GM19395 (cell line): ENCODE data around the gene AZIN2.
A peak's percentile ranks its signal among the peaks of the same experiment; 100 is the strongest.
"Not testable (repeated sequence)": the region's sequence is repeated elsewhere in the genome, so short reads cannot be mapped to it uniquely, and the experiment has no call there.

Source experiments
- ATAC-seq: cut with Tn5 transposase; IDR thresholded peaks from one replicate; pipeline ENCODE4 v1.9.1; 2021; ENCODE audit warnings: mild to moderate bottlenecking, moderate library complexity; ENCODE audit not compliant: unreplicated experiment

The AZIN2 gene

DNA sequence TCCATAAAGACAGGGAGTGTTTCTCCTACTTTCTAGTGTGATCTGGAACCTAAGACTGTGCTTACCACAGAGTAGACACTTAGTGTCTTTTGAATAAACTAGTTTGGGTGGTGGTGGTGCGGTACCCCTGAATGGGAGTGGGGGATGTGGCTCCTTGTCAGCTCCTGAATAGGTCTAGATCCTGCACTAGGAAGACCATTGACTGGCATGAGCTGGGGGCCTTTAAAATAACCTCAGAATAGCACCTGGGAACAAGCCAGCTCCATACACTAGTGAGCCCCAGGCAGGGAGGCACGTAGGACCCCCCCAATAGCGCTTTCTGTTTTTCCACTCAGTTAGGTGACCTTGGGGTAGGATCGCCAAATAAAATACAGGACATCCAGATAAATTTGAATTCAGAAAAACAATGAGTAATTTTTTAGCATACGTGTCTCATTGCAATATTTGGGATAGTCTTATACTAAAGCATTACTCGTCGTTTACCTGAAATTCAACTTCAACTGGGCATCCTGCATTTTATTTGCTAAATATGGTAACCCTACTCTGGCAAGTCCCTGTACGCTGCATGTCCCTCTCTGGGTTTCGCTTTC lies 45.6 kb downstream of the AZIN2 start:
- no peak for ATAC-seq

DNA sequence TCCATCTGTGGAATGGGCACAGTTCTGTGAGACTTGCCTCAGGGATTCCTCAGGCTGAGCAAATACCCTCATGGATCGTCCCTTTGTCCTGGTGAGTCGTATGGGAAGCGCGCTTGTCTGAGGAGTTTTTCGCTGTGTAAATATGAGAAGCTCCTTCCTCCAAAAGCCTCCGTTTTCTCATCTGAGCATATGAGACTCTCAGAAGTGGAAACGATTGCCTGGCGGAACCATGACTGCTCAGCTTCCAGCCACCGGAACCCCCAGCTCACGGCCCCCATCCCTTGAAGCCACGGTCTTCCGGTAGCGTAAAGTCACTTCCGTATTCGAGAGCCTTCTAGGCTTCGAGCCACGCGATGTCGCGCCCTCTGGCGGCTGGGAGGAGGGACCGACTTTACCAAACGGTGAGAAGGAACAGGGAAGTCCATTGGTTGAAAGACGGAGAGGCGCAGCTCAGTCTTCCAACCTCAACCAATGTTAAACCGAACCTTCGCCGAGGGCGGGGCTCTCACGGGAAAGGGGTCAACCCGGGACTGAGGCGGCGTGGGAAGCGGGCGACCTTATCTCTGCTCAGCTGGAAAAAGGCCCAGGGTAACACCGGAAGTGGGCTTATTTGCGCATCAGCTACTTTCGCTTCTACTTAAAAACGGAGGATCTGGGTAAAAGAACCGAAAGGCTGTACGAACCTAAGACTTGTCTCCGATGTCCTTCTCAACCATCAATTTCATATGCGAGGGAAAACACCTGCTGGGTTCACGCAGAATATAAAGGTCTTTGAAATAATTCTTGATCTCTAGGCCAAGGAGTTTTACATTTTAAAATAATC lies 46.3 kb downstream of the AZIN2 start:
- ATAC-seq, result peak; percentile 93

DNA sequence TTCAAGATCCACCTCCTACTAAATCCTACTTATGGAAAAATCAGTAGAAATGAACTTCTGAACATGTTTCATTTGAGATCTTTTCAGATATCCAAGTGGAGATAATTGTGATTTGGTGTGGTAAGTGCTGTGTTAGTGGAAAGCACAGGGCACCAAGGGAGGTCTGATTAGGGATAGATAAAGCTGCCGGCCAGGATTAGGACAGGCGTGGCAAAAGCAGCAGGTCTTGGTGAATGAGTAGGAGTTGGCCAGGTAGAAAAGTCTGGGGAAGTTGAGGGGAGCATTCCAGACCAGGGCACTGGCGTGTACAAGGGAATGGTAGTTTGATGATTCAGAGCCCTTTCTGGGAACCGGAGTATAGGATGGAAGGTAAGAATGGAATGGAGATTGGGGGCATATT lies 47.8 kb downstream of the AZIN2 start:
- no peak for ATAC-seq

DNA sequence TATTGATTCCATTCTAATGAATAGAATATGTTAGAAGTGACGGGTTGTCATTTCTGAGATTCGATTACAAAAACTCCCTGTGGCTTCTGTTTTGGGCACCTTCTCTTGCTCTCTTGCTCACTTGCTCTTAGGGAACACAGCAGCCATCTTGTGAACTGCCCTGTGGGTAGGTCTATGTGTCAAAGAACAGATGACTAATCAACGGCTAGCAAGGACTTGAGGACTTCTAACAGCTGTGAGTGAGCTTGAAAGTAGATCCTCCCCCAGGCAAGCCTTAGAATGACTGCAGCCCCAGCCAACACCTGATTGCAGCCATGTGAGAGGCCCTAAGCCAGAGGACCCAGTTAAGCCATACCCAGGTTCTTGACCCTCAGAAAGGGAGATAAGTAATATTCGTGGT lies 49.3 kb downstream of the AZIN2 start:
- no peak for ATAC-seq

DNA sequence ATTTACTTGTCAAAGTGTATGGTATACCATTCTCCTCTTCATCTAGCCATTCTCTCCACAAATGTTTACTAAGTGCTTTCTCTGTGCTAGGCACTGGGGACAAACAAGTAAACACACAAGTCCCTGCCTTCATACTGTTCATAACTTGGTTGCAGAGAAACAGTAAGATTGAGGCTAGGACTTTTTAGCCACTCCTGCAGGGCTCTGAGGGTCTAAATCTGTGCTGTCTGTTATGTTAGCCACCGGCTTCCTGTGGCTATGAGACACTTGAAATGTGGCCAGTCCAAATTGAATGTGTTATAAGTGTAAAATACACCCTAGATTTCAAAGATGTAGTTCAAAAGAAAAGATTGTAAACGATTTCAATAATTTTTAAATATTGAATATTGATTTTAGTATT lies 50.2 kb downstream of the AZIN2 start:
- no peak for ATAC-seq

DNA sequence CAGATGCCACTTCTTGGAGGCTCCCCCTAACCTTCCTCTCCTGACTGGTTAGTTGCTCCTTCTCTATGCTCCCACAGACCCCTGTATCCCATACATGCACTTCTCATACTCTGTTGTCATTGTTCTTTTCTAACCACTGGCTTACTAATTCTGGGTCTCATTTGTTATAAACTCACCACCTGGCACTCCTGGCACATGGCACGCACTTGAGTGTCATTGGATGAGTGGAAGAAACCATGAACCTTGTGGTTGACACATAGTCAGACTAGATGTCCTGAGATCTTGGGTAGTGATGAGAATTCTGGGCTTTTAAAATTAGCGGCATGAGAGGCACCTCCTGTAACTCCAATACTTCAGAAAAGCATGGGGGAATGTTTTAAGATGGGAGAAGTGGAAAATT lies 51.6 kb downstream of the AZIN2 start:
- ATAC-seq, result no peak

DNA sequence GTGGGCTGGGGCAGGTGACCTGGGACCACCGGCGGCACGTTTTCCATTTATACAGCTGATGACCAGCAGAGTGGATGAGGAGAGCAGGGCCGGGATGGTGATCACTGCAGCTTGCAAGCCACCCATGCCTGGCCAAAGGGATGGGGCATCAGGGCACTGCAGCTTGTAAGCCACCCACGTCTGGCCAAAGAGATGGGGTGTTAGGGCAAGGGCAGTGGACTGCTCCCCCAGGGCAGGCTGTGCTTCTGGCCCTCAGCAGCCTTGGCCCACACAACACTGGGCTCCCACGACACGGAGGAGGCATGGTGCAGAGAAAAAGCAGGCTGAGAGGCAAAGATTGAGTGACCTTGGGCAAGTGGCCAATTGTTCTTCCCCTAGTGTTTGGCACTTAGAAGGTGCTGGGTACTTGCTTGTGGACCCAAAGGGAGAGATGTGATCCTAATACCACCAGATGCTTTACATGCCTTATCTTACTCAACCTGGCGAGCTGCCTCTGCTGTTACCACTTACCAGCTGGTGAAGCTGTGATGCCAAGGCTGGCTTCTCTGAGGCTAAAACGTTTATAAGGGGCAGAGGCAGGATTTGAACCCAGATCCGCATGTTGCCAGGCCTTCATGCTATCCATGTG lies 52.6 kb downstream of the AZIN2 start:
- no peak for ATAC-seq

DNA sequence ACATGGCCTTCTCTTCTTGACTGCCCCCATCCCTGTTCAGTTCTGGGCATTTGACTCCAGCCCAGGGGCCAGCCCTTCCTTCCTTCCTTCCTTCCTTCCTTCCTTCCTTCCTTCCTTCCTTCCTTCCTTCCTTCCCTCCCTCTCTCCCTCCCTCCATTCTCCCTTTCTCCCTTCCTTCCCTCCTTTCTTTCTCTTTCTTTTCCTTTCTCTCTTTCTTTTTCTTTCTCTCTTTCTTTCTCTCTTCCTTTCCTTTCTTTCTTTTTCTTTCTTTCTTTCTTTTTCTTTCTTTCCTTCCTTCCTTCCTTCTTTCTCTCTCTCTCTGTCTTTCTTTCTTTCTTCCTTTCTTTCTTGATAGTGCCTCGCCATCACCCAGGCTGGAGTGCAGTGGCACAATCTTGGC lies 55.1 kb downstream of the AZIN2 start:
- not testable (repeated sequence) for ATAC-seq

DNA sequence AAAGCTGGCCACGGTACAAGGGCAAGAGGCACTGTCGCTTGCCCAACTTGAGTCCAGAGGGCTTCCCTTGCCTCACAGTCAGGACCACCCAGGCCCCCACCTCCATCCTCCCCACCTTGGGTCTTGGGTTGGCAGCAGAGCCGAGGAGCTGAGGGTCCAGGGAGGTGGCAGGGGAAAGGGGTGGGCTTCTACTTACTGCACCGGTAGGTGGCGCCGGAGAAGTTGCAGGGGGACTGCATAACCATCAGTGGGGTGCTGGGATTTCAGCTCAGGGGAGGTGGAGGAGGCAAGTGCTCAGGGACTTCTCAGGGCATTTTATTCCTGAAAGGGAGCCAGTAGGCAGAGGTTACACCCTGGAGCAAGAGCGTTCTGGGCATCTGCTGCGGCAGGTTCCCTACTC lies 56.8 kb downstream of the AZIN2 start:
- ATAC-seq, result no peak

DNA sequence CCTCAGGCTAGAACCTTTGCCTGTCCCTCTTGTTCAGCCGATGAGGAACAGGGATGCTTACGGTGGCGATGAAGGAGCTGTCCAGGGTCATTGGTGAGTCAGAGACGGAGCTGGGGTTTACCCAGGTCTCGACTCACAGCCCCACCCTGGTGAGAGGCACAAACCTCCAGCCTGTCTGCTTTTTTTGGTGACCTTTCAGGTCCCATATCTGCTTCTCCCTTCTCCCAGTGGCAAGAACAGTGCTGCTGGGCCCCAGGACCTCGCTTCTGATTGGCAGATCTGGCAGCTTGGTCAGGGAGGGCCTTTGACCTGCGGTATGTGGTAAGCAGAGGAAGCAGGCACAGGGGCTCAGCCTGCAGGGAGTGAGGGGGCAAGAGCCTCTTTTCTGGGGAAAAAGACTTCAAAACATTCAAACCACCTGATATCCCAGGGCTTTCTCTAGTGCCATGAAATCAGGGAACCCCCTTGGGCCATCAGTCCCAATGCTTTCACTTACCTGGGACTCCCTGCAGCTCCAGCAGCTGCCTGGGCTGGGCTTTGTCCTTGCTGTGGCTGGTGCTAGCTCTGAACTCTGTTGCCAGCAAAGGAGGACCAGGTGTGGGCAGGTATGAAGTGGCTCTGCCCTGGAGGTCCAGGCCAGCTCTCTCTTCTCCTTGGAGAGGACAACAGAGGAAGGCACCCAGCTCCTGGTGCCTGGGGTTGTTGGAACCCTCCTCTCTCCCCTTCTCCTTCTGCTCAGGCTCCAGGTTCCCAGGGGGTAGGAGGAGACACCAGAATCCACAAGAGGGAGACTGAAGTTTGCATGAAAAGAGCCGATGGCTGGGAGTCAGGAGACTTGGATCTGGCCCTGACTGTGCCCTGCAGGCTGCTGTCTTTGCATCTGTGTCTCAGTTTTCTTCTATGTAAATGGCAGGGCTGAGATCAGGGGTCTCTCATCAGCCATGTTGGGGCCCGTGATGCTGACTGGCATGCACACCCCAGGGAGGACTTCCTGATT lies 59.5 kb downstream of the AZIN2 start:
- ATAC-seq, result no peak

DNA sequence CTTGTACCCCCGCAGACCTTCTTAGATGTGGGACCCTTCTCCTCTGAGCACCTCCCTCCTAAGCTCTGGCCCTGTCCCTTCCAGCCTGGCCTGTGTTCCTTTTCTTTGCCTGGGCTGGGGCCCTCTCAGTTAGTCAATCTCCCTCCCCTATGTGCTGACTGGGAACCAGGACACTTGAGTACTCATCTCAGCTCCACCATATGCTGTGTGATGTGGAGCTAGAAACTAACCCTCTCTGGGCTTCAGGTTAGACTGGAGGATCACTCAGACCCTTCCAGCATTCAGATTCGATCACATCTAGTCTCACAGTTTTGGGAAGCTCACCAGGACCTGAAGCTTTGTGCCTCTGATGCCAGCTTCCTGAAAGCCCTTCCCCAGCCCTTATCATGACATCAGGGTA lies 60.3 kb downstream of the AZIN2 start:
- no peak for ATAC-seq

DNA sequence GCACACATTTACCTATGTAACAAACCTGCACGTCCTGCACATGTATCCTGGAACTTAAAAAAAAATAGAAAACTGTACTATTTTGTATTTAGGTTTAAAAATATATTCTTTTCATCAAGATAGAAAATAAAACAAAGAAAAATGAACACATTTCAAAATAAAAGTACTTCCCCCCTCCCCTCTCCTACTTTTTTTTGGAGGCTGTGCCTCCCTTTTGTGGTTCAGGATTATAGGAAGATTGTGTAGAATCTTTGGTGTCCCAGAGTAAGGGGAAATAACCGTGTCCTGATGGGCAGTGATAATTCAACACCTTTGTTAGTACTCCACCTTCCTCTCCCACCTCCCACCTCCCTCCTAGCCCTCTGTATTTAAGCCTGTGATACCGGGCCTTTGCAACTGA lies 60.8 kb downstream of the AZIN2 start:
- ATAC-seq, result no peak

DNA sequence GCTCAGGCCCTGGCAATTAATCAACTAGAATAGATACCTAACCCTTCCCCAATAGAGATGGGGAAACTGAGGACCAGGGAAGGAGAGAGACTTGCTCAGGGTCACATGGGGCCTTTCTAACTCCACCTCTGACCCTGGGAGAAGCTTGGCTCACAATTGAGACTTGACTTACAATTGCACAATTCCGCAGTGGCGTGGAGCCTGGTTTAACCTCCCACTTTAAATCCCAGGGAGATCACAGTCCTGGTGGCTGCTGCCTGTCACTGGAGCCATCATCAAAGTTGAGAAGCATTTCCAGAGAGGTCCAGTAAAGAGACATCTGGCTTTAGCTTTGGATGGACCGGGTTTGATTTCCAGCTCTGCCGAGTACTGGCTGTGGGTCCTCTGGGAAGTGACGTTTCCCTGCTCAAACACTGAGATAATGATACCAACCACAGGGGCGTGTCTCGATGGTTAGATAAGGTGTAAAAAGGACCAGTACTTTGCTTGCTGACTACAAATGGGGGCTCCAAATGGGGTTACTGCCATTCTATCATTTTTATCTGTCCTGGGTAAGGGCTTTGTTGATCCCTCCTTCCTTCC lies 61.6 kb downstream of the AZIN2 start:
- ATAC-seq, result no peak

DNA sequence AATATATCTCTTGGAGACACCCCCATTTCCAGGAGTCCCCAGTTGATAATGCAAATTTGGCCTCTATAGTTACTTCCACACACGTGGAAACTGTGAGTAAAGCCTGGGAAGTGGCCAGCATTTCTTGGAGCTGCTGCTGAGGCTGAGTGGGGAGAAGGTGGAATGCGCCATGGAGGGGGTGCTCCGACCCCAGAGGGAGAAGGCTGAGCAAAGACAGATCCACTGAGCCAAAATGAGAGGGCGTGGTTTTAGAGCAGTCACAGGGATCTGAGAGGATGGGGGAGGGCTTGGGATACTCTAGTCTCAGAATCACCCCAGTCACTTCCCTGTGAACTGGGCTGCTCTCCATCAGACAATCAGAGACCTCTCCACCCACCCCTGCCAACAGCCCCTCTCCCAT lies 62.2 kb downstream of the AZIN2 start:
- no peak for ATAC-seq

DNA sequence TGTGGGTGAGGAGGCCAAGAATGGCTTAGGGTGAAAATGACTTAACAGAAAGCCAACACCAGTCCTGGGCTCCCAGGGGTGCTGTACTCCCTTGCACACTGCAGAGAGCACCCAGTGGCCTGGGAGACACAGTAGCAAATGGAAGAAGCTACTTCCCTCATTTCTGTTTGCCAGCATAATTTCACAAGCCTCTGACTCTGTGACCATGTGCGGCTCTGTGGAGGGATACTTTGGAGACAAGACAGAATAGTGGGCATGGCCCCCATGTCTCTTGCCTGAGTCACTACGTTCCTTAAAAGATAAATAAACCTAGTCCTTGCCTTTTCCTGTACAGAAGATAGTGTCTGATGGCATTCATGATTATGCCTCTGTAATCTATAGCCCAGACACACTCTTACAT lies 62.7 kb downstream of the AZIN2 start:
- no peak for ATAC-seq

DNA sequence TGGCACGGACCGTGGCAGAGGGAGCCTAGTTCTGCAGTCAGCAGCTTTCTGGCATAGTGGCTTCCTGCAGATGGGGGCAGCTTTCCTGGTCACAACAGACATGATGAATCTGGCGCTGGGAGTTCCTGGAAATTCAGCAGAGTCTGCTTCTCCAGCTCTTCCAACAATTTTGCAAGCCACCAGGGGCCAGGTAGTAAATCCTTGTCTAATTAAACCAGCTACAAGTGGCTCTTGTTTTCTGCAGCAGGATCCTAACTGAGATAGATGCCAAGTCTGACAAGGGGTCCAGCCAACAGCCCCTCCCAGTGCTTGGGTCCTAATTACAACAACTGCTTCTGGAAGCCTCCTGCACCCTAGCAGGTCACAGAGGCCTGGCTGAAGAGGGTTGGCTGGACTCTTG lies 65.0 kb downstream of the AZIN2 start:
- ATAC-seq, result no peak

DNA sequence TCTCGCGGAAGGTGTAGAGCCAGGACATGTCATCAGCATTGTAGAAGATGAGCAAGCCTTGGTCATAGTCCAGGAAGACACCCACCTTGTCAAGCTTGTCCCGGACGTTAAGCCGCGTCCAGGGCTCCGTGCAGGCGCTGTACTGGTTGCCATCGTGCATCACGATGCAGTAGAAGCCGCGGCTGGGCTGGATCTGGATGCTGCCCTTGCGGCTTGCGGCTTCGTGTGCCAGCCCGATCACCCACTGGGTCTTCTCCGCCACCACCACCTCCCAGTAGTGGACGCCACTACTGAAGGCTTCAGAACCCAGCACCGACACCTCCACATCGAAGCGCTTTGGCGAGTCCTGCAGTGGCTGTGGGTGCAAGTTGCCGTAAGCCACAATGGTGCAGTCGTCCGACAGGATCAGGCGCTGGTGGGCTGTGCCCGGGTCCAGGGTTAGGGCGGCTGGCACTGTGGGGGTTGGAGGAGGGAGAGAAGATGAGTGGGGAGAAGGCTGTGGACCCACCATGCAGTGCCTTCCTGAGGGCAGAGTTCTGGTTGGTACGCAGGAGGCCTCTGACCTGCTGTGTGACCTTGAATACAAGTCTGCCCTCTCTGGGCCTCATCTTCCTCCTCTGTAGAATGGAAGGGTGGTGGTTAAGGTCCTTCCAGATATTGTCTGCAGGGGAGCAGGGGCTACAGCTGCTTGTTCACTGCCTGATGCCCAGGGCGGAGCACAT lies 66.5 kb downstream of the AZIN2 start:
- no peak for ATAC-seq

DNA sequence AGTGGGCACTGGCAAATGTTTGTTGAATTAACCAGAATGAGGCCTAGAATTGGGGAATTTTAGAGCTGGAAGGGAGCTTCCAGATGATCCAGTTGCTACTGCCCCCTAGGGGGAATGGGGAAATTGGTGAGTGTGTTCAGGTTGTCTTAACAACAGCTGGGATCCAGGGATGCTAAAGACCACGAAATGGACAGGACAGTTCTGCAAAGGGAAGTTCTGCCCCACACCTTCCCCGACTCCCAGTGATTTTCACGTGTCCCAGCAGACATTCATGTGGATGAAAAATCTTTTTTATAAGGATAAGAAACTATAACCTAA lies 67.0 kb downstream of the AZIN2 start:
- no peak for ATAC-seq

DNA sequence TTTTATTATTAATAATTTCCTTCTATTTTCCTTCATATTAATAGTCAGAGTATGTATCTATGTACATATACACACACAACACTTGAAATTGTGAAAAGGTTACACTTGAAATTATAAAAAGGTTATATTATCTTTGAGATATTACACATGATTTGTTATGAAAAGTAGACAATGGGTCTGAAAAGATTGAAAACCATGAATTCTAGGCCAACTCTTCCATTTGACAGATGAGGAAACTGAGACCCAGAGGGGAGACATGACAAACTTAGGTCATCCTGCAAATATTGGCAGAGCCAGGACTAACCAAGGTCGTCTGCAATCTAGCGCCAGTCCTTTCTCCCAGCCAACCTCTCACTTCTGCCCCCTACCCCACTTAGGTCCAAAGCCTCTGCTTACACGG lies 67.7 kb downstream of the AZIN2 start:
- no peak for ATAC-seq

DNA sequence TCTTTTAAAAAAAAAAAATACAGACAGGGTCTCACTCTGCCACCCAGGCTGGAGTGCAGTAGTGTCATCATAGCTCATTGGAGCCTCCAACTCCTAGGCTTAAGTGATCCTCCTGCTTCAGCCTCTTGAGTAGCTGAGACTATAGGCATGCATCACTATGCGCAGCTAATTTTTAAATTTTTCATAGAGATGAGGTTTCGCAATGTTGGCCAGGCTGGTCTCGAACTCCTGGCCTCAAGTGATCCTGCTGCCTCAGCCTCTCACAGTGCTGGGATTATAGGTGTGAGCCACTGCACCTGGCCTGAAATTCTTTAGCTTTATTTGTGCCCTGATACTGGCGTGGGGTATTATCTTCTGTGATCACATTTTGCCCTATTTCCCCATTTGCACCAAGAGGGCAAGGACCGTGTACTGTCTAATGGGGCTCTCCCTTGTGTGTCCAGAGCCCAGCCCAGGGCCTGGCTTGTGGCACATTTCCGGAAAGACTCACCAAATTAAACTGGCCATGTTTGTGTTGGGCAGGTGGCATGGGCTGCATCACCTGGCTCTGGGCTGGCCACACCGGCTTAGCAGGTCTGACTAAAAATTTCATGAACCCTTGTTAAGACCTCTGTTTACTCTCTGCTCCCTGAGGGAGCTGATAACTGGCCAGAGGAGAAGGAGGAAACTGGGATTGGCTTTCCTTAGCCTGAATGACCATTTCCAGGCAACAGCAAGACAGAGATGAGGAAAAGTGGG lies 68.7 kb downstream of the AZIN2 start:
- ATAC-seq, result no peak
